Karpas-422 (cell line): ENCODE results near the gene FAM89B. TPM values are rescaled to one million over a fixed set of nuclear protein-coding genes. Genes with fewer than 3 reads are reported as not detected.

Source experiments
- DNase-seq: peaks from one replicate; pipeline ENCODE4 v3.0.0-alpha.2; 2015
- H2AFZ ChIP-seq: fragments of 200-600 bp; sonication (generic); 2 replicates; pipeline ENCODE4 v1.6.1; 2014; ENCODE audit warnings: antibody characterized with exemption, low read length, mixed read lengths
- H3K27ac ChIP-seq: fragments of 200-600 bp; sonication (generic); 2 replicates; pipeline ENCODE4 v1.5.1; 2014; ENCODE audit warnings: mild to moderate bottlenecking, low read length, moderate library complexity
- H3K27me3 ChIP-seq: fragments of 200-600 bp; sonication (generic); 2 replicates; pipeline ENCODE4 v1.6.1; 2014; ENCODE audit warnings: low read length, mixed read lengths
- H3K36me3 ChIP-seq: fragments of 200-600 bp; sonication (generic); 2 replicates; pipeline ENCODE4 v1.6.1; 2014; ENCODE audit warnings: low read length, mixed read lengths; ENCODE audit not compliant: insufficient read depth
- H3K4me1 ChIP-seq: fragments of 200-600 bp; sonication (generic); 2 replicates; pipeline ENCODE4 v1.6.1; 2014; ENCODE audit warnings: mild to moderate bottlenecking, low read length, mixed read lengths
- H3K4me2 ChIP-seq: fragments of 200-600 bp; sonication (generic); 2 replicates; pipeline ENCODE4 v1.6.1; 2014; ENCODE audit warnings: low read length, low read depth, mild to moderate bottlenecking; ENCODE audit not compliant: poor library complexity, severe bottlenecking
- H3K4me3 ChIP-seq: fragments of 200-600 bp; sonication (generic); 2 replicates; pipeline ENCODE4 v1.5.1; 2014; ENCODE audit warnings: mild to moderate bottlenecking, antibody characterized with exemption, low read length, mixed read lengths
- H3K79me2 ChIP-seq: fragments of 200-600 bp; sonication (generic); 2 replicates; pipeline ENCODE4 v1.6.1; 2014; ENCODE audit warnings: mild to moderate bottlenecking, low read length, mixed read lengths
- H3K9ac ChIP-seq: fragments of 200-600 bp; sonication (generic); 2 replicates; pipeline ENCODE4 v1.6.0; 2014; ENCODE audit warnings: low read length
- H3K9me2 ChIP-seq: fragments of 200-600 bp; sonication (generic), shearing (Covaris generic); replicated peaks from 2 replicates; pipeline ENCODE4 v1.6.0; 2014; ENCODE audit warnings: mild to moderate bottlenecking, low read length, moderate library complexity; ENCODE audit not compliant: insufficient read depth
- H3K9me3 ChIP-seq: fragments of 300-700, 200-600 bp; sonication (generic); 2 replicates; pipeline ENCODE4 v1.6.1; 2014; ENCODE audit warnings: low read length, mixed read lengths
- H4K20me1 ChIP-seq: fragments of 200-600 bp; sonication (generic); 2 replicates; pipeline ENCODE4 v1.6.1; 2014; ENCODE audit warnings: mild to moderate bottlenecking, antibody characterized with exemption, low read length, low read depth; ENCODE audit not compliant: insufficient read depth
- total RNA-seq: library from RNA; depleted of rRNA; stranded (reverse); fragments of >200 nt; shearing (Covaris generic); gene quantifications from 2 replicates; pipeline ENCODE4 v1.2.3, GENCODE V29; 2014; ENCODE audit warnings: low replicate concordance

The FAM89B gene
- total RNA-seq, 1 experiment from 2014 or later, result 14.2 TPM

DNA sequence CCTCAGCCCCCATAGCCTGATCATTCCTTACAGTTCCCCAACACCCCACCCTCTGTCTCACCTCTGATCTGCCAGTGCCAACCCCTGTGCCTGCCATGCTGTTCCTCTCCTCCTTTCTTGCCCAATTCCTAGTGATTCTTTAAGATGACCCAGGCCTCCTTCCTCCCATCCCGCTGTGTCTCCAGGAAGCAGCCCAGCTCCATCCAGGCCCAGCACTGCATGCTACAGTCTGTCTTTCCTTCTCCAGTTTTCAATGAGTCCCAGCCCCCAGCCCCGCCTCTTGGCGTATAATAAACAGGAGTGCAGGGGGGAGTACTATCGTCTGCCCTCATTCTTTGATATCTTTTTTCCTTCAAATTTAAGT, 26.5 kb upstream of the FAM89B start:
- Histone ChIP-seq H3K9ac (peak overlapping the region; percentile 48), H4K20me1 (no peaks in the 10 kb centered on the region), H3K4me3 (peak overlapping the region; percentile 65; the same call in 1 of the 2 replicates), H3K79me2 (no peaks in the 10 kb centered on the region), H3K4me2 (peak overlapping the region; percentile 66), H3K9me3 (no peaks in the 10 kb centered on the region), H3K27ac (no peak overlapping the region), H3K9me2 (no peaks in the 10 kb centered on the region), H3K4me1 (peaks cover 21% of the 10 kb centered on the region), H3K27me3 (no peaks in the 10 kb centered on the region), H3K36me3 (no peaks in the 10 kb centered on the region), H2AFZ (no peak overlapping the region)
- no peak for DNase-seq

DNA sequence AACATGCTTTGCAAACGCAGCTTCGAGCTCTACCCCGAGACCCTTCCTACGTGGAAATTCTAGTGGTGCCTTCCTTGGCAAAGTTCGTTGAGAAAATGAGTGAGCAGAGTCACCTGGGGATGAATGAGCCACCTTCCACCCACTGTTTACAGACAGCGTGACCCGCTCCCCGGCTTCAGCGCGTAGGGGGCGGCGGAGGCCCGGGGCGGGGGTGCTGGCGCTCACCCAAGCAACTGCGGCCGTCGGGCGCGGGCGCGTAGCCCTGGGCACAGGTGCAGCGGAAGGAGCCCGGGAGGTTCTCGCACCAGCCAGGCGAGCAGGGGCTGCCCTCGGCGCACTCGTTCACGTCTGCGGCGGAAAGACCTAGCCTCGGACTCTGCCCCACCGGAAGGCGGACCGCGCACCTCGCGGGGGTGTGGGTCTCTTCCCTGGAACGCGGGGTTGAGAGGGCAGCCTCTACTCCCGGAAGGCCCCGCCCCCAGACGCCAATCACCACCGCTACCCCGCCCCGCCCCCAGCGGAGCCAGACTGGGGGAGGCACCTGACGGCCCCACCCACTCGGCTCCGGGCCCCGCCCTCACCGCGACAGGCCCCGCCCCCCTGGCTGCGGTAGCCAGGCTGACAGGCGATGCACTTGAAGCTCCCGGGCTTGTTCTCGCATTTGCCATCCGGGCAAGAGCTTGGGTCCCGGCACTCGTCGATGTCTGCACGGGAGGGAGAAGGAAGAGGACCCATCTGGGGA, 25.9 kb upstream of the FAM89B start:
- H2AFZ ChIP-seq, result peak overlapping the region; percentile 38; the same call in 1 of the 2 replicates
- H3K27me3 ChIP-seq, result no peaks in the 10 kb centered on the region
- no peak overlapping the region for H3K27ac ChIP-seq
- H3K4me3 ChIP-seq, result peak overlapping the region; percentile 65
- H3K9me3 ChIP-seq, result no peaks in the 10 kb centered on the region
- no peaks in the 10 kb centered on the region for H3K79me2 ChIP-seq
- peak overlapping the region; percentile 51 for H3K9ac ChIP-seq
- H3K4me1 ChIP-seq, result peaks cover 21% of the 10 kb centered on the region
- H3K4me2 ChIP-seq, result peak overlapping the region; percentile 66
- no peaks in the 10 kb centered on the region for H4K20me1 ChIP-seq
- no peaks in the 10 kb centered on the region for H3K9me2 ChIP-seq
- no peaks in the 10 kb centered on the region for H3K36me3 ChIP-seq
- peak; percentile 93 for DNase-seq

GRCh38 chr11:65547446-65548125, 24.8 kb upstream of the FAM89B start:
- Histone ChIP-seq H3K9me3 (no peaks in the 10 kb centered on the region), H3K4me2 (no peak overlapping the region), H3K4me1 (peaks cover 23% of the 10 kb centered on the region), H3K36me3 (no peaks in the 10 kb centered on the region), H3K9me2 (no peaks in the 10 kb centered on the region), H2AFZ (no peak overlapping the region), H3K27ac (no peak overlapping the region), H3K9ac (no peak overlapping the region), H3K79me2 (no peaks in the 10 kb centered on the region), H4K20me1 (no peaks in the 10 kb centered on the region), H3K4me3 (no peak overlapping the region), H3K27me3 (no peaks in the 10 kb centered on the region)
- DNase-seq, result no peak

GRCh38 chr11:65548395-65548794, 23.9 kb upstream of the FAM89B start:
- DNase-seq, result no peak
- Histone ChIP-seq H3K27me3 (no peaks in the 10 kb centered on the region), H3K36me3 (no peaks in the 10 kb centered on the region), H2AFZ (no peak overlapping the region), H3K9me2 (no peaks in the 10 kb centered on the region), H3K4me3 (no peak overlapping the region), H4K20me1 (no peaks in the 10 kb centered on the region), H3K9me3 (no peaks in the 10 kb centered on the region), H3K4me2 (no peak overlapping the region), H3K27ac (no peak overlapping the region), H3K4me1 (peaks cover 23% of the 10 kb centered on the region), H3K79me2 (no peaks in the 10 kb centered on the region), H3K9ac (no peak overlapping the region)

GRCh38 chr11:65549096-65549495, 23.2 kb upstream of the FAM89B start:
- Histone ChIP-seq H3K9ac (no peak overlapping the region), H3K9me2 (no peaks in the 10 kb centered on the region), H3K4me3 (no peak overlapping the region), H3K79me2 (no peaks in the 10 kb centered on the region), H3K4me2 (no peak overlapping the region), H4K20me1 (no peaks in the 10 kb centered on the region), H3K36me3 (no peaks in the 10 kb centered on the region), H3K4me1 (peaks cover 23% of the 10 kb centered on the region), H3K9me3 (no peaks in the 10 kb centered on the region), H3K27ac (no peak overlapping the region), H3K27me3 (no peaks in the 10 kb centered on the region), H2AFZ (no peak overlapping the region)
- no peak for DNase-seq

GRCh38 chr11:65551572-65552387, 20.6 kb upstream of the FAM89B start:
- H3K4me2 ChIP-seq, result no peak overlapping the region
- no peaks in the 10 kb centered on the region for H3K9me3 ChIP-seq
- H4K20me1 ChIP-seq, result no peaks in the 10 kb centered on the region
- H3K36me3 ChIP-seq, result no peaks in the 10 kb centered on the region
- no peaks in the 10 kb centered on the region for H3K9me2 ChIP-seq
- H3K4me3 ChIP-seq, result no peak overlapping the region
- no peak overlapping the region for H2AFZ ChIP-seq
- H3K4me1 ChIP-seq, result peaks cover 13% of the 10 kb centered on the region
- DNase-seq, result peak; percentile 81
- H3K79me2 ChIP-seq, result no peaks in the 10 kb centered on the region
- H3K27ac ChIP-seq, result no peak overlapping the region
- no peaks in the 10 kb centered on the region for H3K27me3 ChIP-seq
- H3K9ac ChIP-seq, result no peak overlapping the region

- Histone ChIP-seq H3K27me3 (no peaks in the 10 kb centered on the region), H3K9me3 (no peaks in the 10 kb centered on the region), H4K20me1 (no peaks in the 10 kb centered on the region), H3K79me2 (no peaks in the 10 kb centered on the region), H3K9me2 (no peaks in the 10 kb centered on the region), H2AFZ (no peak overlapping the region), H3K36me3 (no peaks in the 10 kb centered on the region), H3K27ac (no peak overlapping the region), H3K4me3 (no peak overlapping the region), H3K9ac (no peak overlapping the region), H3K4me1 (peaks cover 11% of the 10 kb centered on the region; the same call in 1 of the 2 replicates), H3K4me2 (no peak overlapping the region)
- DNase-seq, result no peak
These were observed 19.9 kb upstream of the FAM89B start for GRCh38 chr11:65552388-65552951.
